GM19328 (cell line): ENCODE results near the gene OR2AG2.

ENCODE experiments used
- ATAC-seq: cut with Tn5 transposase; IDR thresholded peaks from one replicate; pipeline ENCODE4 v1.9.1; 2021; ENCODE audit warnings: mild to moderate bottlenecking, moderate library complexity; ENCODE audit not compliant: unreplicated experiment

The OR2AG2 gene

GRCh38 chr11:6742260-6742659, 29.5 kb downstream of the OR2AG2 start:
- no peak for ATAC-seq

DNA sequence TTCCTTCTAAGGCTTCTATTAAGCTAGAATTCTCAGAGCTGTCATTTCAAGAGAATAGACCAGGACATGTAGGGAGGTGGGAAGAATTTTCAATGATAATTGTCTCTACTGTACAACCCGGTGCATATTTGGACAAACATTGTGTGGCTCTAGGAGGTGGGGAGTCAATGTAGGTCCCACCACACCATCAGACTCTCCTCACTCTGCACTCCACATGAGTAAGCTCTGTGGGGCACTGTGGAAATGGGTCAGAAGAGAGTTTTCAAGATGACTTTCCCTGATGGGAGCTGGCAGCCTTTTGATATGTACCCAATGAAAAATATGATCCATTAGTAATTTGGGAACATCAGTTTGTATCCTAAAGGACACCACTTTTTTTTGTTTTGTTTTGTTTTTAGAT, 33.2 kb downstream of the OR2AG2 start:
- no peak for ATAC-seq

- peak; percentile 65 for ATAC-seq
These were observed 33.8 kb downstream of the OR2AG2 start for GRCh38 chr11:6737872-6738466.

DNA sequence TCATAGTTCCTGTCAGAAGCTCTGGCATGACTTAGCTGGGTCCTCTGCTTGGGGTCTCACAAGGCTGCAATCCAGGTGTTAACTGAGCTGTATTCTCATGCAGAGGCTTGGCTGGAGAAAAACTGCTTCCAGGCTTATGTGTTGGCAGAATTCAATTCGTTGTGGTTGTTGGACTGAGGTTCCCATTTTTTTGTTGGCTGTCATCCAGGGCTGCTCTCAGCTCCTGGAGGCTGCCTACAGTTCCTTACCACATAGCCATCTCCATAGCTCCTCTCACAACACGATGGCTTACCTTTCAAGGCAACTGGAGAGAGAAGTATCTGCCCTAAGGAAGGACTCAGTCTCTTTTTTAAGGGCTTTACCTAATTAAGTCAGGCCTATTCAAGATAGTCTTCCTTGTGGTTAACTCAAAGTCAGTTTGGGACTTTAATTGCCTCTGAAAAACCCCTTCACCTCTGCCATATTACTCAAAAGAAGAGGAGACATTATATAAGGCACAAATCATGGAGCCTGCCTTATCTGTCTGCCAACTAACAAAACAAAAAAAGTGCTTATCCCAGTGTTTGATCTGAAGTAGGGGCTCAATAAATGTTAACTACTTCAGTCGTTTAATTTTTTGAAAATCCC, 35.2 kb downstream of the OR2AG2 start:
- no peak for ATAC-seq

DNA sequence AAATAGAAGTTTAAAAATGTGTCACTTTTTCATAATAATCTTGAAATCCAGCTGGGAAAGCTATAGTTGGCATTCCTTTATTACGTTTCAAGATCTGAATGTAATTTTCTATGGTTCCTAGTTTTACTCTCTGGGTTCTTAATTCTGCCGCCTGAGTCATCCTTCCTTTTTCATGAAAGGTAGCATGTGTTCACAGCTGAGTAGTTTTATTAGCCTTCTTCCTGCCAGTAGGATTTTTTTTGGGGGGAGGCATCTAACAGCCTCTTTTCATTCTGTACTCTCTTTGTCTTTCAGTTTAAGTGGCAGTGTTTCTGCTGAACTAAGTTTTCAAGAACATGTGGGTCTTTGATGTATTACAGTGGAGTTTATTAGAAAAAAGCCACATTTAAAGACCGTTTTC, 36.5 kb downstream of the OR2AG2 start:
- ATAC-seq, result no peak

GRCh38 chr11:6734616-6735015, 37.2 kb downstream of the OR2AG2 start:
- no peak for ATAC-seq

GRCh38 chr11:6733326-6734275, 38.2 kb downstream of the OR2AG2 start:
- no peak for ATAC-seq

DNA sequence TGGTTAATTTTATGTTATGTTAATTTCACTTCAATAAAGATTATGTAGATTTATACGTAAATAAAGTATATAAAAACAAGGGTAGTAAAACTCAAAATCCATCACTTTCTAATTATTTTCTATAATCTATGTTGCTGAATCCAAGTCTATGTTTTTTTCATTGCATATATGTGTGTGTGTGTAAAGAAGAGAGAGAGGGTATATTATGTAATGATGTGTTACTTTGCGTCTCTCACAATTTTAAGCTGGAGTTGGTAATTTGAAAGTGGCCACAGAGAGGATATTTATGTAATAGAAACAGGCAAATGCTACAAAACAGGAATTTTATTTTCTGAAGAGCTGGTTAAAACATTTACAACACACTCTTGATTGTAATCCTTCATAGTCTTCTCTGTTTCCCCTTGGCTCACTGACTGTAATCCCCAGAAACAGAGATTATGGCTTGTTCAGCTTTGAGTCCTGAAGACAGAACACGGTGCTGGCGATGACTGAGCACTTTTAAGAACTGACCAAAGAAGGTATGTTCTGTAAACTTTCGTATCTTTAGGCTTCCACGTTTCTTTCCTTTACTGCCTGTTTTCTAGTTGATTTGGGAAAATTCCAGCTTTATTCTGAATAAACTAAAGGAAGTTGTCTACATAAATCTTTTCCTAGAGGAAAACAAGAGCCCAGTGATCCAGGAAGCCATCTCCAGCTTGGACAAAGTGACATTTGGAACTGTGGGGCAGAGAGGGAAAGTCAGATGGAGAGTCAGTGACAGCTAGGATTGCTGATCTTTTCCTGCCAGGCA, 43.6 kb downstream of the OR2AG2 start:
- no peak for ATAC-seq

DNA sequence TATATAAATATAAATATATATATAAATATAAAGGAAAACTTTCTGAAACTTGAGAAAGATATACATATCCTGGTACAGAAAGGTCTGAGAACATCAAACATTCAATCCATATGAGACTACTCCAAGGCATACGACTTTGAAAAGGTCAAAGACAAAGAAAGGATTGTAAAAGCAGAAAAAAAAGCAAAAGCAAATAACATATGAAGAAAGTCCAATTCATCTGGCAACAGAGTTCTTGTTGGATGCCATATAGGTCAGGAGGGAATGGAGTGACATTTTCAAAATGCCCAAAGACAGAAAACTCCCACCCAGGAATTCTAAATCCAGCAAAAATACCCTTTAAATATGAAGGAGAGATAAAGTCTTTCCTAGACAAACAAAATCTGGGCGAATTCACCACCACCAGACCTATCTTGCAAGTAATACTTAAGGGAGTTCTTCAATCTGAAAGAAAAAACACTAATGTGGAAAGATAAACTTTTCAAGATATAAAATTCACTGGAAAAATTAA, 46.3 kb downstream of the OR2AG2 start:
- ATAC-seq, result no peak

- no peak for ATAC-seq
These were observed 47.8 kb downstream of the OR2AG2 start for GRCh38 chr11:6724013-6724412.

- ATAC-seq, result no peak
These were observed 50.4 kb downstream of the OR2AG2 start for GRCh38 chr11:6721343-6721742.

DNA sequence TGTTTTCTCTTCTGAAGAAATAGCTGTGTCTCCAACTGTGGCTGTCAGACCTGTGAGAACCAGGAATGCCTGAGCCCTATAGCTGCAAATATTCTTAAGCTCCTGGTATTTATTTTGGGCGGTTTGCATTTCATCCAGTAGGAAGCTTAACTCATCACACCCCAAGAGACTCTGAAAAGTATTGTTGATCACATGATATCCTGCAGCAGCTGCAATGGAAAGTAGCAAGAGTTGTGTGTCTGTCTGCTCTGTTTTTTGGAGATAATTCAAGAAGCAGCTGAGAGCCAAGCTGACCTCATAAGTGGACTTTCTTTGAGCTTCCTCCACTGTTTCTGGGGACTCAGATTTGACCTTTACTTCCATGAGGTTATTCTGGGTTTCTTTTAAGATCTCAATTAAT, 52.2 kb downstream of the OR2AG2 start:
- ATAC-seq, result no peak

DNA sequence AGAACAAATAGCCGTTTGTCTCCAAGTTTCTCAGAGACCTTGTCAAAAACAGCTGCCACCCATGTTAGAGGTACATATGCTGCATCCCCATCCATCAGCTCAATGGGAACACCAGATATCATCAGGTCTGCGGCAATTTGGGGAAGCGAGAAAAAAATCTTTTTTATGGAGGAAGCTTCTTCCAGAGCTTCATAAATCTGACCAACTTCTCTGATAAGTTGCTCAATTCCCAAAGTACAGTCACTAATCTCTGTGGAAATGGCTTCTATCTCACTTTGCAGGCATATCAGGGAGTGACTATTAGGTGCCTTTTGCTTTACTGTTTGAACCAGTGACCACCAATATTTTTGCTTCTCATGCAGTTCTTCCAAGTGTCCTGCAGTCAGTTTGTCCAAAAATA, 54.4 kb downstream of the OR2AG2 start:
- no peak for ATAC-seq
